Amygdala (tissue), 56 donors: ENCODE measurements around the gene METTL25.
A peak's percentile ranks its signal among the peaks of the same experiment; 100 is the strongest.

Experiments
- DNase-seq, 56 donors: peaks; one replicate each; lab custom pipeline; 2025; lab: John Stamatoyannopoulos, UW

METTL25 gene

GRCh38 chr12:82522285-82522684 lies 164.0 kb downstream of the METTL25 start:
- DNase-seq: no peak

GRCh38 chr12:82522762-82523161 lies 164.4 kb downstream of the METTL25 start:
- no peak for DNase-seq

- DNase-seq: no peak
Measured at GRCh38 chr12:82523996-82524395, 165.7 kb downstream of the METTL25 start.

GRCh38 chr12:82524641-82525040 lies 166.3 kb downstream of the METTL25 start:
- no peak for DNase-seq

- DNase-seq: no peak
Measured at GRCh38 chr12:82525616-82526015, 167.3 kb downstream of the METTL25 start.

- DNase-seq: peak in 33 of 56 donors; percentile 1 to 83 (median 26)
Measured at GRCh38 chr12:82527165-82527780, 168.9 kb downstream of the METTL25 start.
